Activated naive CD4-positive, alpha-beta T cell treated with anti-CD3 and anti-CD28 coated beads, Interleukin-2, amount 50 U/mL, for 72 hours (primary cell): ENCODE results near the gene SMC1B. TPM values are rescaled to one million over a fixed set of nuclear protein-coding genes. Genes with fewer than 3 reads are reported as not detected.
"Not testable (repeated sequence)": the region's sequence is repeated elsewhere in the genome, so short reads cannot be mapped to it uniquely, and the experiment has no call there.

Experiments used
- ATAC-seq, 2 donors: fragments of 150-1000 bp; cut with Tn5 transposase; 2 replicates each; pipeline ENCODE4 v1.10.0; 2021; ENCODE audit warnings: mild to moderate bottlenecking in 2 of 2, moderate library complexity in 2 of 2
- DNase-seq, 2 donors: peaks; one replicate each; pipeline ENCODE4 v3.0.0; 2021 to 2022; ENCODE audit warnings: low spot score in 2 of 2
- H3K27ac Mint-ChIP-seq, 2 donors: one replicate each; pipeline ENCODE4 v1.8.0; 2022; ENCODE audit warnings: mild to moderate bottlenecking in 2 of 2, mixed read lengths in 2 of 2
- H3K36me3 Mint-ChIP-seq, 2 donors: one replicate each; pipeline ENCODE4 v1.8.0; 2022; ENCODE audit warnings: mixed read lengths in 2 of 2
- H3K9me3 Mint-ChIP-seq, 2 donors: one replicate each; pipeline ENCODE4 v1.8.0; 2022; ENCODE audit warnings: mixed read lengths in 2 of 2
- total RNA-seq, 2 donors: library from RNA; stranded (reverse); gene quantifications; one replicate each; pipeline ENCODE4 v1.2.3, GENCODE V29; 2022

The SMC1B gene
- total RNA-seq, 2 donors from 2014 or later, result 0.80 to 0.93 TPM

- no peak overlapping the region for H3K27ac Mint-ChIP-seq
- DNase-seq, result no peak
- ATAC-seq, result no peak
- H3K36me3 Mint-ChIP-seq, result no peaks in the 10 kb centered on the region
- no peaks in the 10 kb centered on the region for H3K9me3 Mint-ChIP-seq
Measured at GRCh38 chr22:45450101-45450785, 36.8 kb upstream of the SMC1B start.

DNA sequence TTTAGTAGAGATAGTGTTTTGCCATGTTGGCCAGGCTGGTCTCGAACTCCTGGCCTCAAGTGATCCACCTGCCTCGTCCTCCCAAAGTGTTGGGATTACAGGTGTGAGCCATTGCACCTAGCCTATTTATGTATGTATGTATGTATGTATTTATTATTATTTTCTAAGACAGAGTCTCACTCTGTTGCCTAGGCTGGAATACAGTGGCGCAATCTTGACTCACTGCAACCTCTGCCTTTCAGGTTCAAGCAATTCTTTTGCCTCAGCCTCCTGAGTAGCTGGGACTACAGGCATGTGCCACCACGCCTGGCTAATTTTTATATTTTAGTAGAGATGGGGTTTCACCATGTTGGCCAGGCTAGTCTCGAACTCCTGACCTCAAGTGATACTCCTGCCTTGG, 36.0 kb upstream of the SMC1B start:
- DNase-seq, H3K27ac Mint-ChIP-seq, H3K36me3 Mint-ChIP-seq, ATAC-seq, H3K9me3 Mint-ChIP-seq: not testable (repeated sequence)

DNA sequence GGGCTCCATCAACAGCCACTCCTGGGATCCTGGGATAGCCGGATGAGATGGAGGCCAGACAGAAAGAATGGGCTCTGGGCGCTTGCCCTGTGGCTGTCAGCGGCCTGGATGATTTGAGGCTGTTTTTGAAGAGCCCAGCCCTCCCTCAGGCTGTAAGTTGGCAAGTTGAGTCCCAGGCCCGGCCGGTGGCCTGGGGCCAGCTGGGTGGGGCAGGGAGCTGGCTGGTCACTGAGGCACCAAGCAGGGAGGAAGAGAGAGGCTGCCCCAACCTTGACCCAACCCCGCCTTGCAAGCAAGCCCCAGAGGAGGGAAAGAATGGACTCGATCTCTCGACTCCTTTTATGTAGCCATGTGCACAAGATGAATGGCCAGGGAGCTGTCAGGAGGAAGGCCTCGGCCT, 35.0 kb upstream of the SMC1B start:
- DNase-seq (no peak), ATAC-seq (no peak)
- H3K36me3 Mint-ChIP-seq, result no peaks in the 10 kb centered on the region
- no peaks in the 10 kb centered on the region for H3K9me3 Mint-ChIP-seq
- H3K27ac Mint-ChIP-seq, result no peak overlapping the region

- H3K36me3 Mint-ChIP-seq, ATAC-seq, DNase-seq, H3K9me3 Mint-ChIP-seq, H3K27ac Mint-ChIP-seq: not testable (repeated sequence)
Measured at GRCh38 chr22:45447596-45447995, 34.2 kb upstream of the SMC1B start.

GRCh38 chr22:45446216-45446615, 32.8 kb upstream of the SMC1B start:
- peak overlapping the region in 1 of 2 donors; percentile 70 for H3K27ac Mint-ChIP-seq
- no peaks in the 10 kb centered on the region for H3K9me3 Mint-ChIP-seq
- ATAC-seq (no peak), DNase-seq (no peak)
- no peaks in the 10 kb centered on the region for H3K36me3 Mint-ChIP-seq

- H3K27ac Mint-ChIP-seq, result peak overlapping the region in 1 of 2 donors; percentile 40
- H3K9me3 Mint-ChIP-seq, result no peaks in the 10 kb centered on the region
- DNase-seq, result no peak
- no peak for ATAC-seq
- no peaks in the 10 kb centered on the region for H3K36me3 Mint-ChIP-seq
Measured at GRCh38 chr22:45445031-45445710, 31.8 kb upstream of the SMC1B start.

- H3K9me3 Mint-ChIP-seq, result no peaks in the 10 kb centered on the region
- DNase-seq, result no peak
- no peaks in the 10 kb centered on the region for H3K36me3 Mint-ChIP-seq
- no peak for ATAC-seq
- H3K27ac Mint-ChIP-seq, result no peak overlapping the region
Measured at GRCh38 chr22:45444168-45444567, 30.8 kb upstream of the SMC1B start.

DNA sequence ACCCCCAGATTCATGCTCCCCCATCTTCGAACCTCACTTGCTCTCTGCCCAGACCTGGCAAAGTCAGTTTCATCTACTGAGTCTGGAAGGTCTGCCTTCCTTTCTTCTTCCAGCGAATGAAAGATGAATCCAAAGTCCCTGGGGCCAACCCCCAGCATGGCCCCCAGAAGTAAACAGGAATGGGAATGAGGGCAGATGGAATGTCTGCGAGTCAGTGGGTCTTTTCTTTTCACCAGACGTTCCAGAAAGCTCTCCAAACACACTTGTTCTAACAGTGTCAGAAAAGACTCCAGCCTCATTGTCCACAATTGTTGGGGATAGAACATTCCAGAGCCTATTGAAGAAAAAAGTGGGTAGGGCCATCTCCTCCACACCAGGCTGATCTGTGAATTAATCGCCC, 28.7 kb upstream of the SMC1B start:
- ATAC-seq (no peak), DNase-seq (no peak)
- Mint-ChIP-seq H3K36me3 (no peaks in the 10 kb centered on the region), H3K27ac (no peak overlapping the region), H3K9me3 (no peaks in the 10 kb centered on the region)

DNA sequence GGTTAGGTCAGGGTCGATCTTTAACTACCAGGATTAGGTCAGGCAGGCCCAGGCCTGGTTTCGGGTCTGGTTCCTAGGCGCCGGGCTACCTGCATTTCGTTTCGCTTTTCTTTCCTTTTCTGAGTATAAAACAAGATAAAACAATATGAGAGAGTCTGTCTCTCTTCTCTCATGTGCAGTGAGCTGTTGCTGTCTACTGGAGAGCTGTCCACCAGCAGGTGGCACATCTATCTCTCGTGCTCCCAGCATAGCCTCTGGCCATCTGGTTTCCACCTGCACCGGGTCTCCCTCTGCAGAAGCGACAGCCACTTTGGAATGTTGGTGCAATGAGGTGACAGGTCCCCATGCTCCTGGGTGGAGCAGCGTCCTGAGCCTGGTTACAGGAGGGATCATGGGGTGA, 27.7 kb upstream of the SMC1B start:
- H3K27ac Mint-ChIP-seq, result peak overlapping the region; percentile 10 to 18
- no peaks in the 10 kb centered on the region for H3K36me3 Mint-ChIP-seq
- DNase-seq, result peak in 1 of 2 donors; percentile 10
- H3K9me3 Mint-ChIP-seq, result no peaks in the 10 kb centered on the region
- peak; percentile 76 to 87 for ATAC-seq

- H3K36me3 Mint-ChIP-seq, H3K9me3 Mint-ChIP-seq, DNase-seq: not testable (repeated sequence)
- peak in 1 of 2 donors; percentile 16 for ATAC-seq
- peak overlapping the region; percentile 10 to 17 for H3K27ac Mint-ChIP-seq
Measured at GRCh38 chr22:45440688-45441087, 27.3 kb upstream of the SMC1B start.

- no peaks in the 10 kb centered on the region for H3K36me3 Mint-ChIP-seq
- ATAC-seq (no peak), DNase-seq (no peak)
- H3K27ac Mint-ChIP-seq, result no peak overlapping the region
- no peaks in the 10 kb centered on the region for H3K9me3 Mint-ChIP-seq
Measured at GRCh38 chr22:45438336-45438735, 24.9 kb upstream of the SMC1B start.

DNA sequence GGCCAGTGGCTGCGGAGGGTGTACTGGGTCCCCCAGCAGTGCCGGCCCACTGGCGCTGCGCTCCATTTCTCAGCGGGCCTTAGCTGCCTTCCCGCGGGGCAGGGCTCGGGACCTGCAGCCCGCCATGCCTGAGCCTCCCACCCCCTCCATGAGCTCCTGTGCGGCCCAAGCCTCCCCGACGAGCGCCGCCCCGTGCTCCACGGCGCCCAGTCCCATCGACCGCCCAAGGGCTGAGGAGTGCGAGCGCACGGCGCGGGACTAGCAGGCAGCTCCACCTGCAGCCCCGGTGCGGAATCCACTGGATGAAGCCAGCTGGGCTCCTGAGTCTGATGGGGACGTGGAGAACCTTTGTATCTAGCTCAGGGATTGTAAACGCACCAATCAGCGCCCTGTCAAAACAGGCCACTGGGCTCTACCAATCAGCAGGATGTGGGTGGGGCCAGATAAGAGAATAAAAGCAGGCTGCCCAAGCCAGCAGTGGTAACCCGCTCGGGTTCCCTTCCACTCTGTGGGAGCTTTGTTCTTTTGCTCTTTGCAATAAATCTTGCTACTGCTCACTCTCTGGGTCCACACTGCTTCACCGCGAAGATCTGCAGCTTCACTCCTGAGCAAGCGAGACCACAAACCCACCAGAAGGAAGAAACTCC, 23.6 kb upstream of the SMC1B start:
- H3K36me3 Mint-ChIP-seq, H3K27ac Mint-ChIP-seq, H3K9me3 Mint-ChIP-seq, DNase-seq, ATAC-seq: not testable (repeated sequence)

DNA sequence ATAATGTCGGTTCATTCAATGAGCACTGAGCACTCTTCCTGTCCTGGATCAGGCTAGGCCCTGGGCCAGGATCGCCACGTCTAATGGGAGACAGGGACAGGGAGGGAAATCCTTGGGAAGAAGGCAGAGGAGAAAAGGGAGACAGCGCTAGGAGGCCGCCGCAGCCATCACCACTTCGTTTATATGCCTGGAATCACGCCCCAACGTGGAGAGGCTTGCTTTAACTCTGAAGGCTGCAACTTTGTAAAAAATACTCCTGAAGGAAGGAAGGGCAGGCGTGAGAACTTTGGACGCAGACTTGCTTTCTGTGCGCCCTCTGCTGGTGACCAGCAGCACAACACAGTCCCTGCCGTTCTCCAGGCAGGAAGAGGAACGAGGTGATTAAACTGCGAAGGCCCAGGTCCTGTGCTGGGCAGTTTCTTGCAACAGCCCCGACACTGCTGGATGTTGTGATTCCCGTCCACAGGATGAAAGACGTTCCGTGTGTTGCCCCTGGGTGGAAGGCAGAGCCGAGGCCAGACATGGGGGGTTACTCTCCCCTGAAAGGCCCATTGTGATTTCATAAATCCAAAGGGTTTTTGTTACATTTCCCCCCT, 22.2 kb upstream of the SMC1B start:
- Mint-ChIP-seq H3K9me3 (no peaks in the 10 kb centered on the region), H3K36me3 (no peaks in the 10 kb centered on the region), H3K27ac (no peak overlapping the region)
- DNase-seq (peak; percentile 75 to 78), ATAC-seq (peak; percentile 79 to 88)

DNA sequence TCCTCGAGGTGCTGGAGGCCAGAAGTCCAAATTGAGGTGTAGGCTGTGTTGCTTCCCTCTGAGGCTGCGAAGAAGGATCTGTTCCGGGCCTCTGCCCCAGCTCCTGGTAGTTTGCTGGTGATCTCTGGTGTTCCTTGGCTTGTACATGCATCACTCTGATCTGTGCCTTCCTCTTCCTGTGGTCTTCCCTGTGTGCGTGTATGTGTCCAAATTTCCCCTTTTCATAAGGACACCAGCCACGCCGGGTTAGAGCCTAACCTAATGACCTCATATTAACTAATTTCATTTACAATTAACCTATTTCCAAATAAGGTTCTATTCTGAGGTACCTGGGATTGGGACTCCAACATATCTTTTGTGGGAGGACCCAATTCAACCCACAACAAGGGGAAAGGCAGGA, 21.6 kb upstream of the SMC1B start:
- H3K36me3 Mint-ChIP-seq, result no peaks in the 10 kb centered on the region
- H3K27ac Mint-ChIP-seq, result no peak overlapping the region
- no peak for DNase-seq
- no peak for ATAC-seq
- no peaks in the 10 kb centered on the region for H3K9me3 Mint-ChIP-seq

- H3K9me3 Mint-ChIP-seq, result no peaks in the 10 kb centered on the region
- DNase-seq, result no peak
- H3K27ac Mint-ChIP-seq, result peak overlapping the region in 1 of 2 donors; percentile 68
- no peak for ATAC-seq
- H3K36me3 Mint-ChIP-seq, result peaks cover 5 to 13% of the 10 kb centered on the region in 2 donors
Measured at GRCh38 chr22:45430871-45431270, 17.5 kb upstream of the SMC1B start.

GRCh38 chr22:45429981-45430775, 16.8 kb upstream of the SMC1B start:
- DNase-seq (no peak), ATAC-seq (no peak)
- Mint-ChIP-seq H3K9me3 (no peaks in the 10 kb centered on the region), H3K36me3 (peaks cover 5 to 15% of the 10 kb centered on the region in 2 donors), H3K27ac (no peak overlapping the region)
